ENCODE results near the gene C12orf42.

The C12orf42 gene

GRCh38 chr12:103348935-103349334 is 146.8 kb downstream of the C12orf42 start:
- TF ChIP-seq CTCF (IDR thresholded peaks at IDR 0.05; ENCODE audit: insufficient read depth, missing control alignments) = no peak

GRCh38 chr12:103336940-103337339 is 158.8 kb downstream of the C12orf42 start:
- no peak for TF ChIP-seq CTCF (IDR thresholded peaks at IDR 0.05; ENCODE audit: insufficient read depth, missing control alignments)
- DNase-seq (ENCODE audit: insufficient read length, low spot score) (no peak), FAIRE-seq (no peak)

More at GRCh38 chr12:103348935-103349334, 146.8 kb downstream of the C12orf42 start:
- DNase-seq (ENCODE audit: insufficient read length, low spot score) (no peak), FAIRE-seq (no peak)

- FAIRE-seq = no peak
- no peak for DNase-seq (ENCODE audit: insufficient read length, low spot score)
- TF ChIP-seq CTCF (IDR thresholded peaks at IDR 0.05; ENCODE audit: insufficient read depth, missing control alignments) = no peak
Measured at GRCh38 chr12:103334466-103334865, 161.3 kb downstream of the C12orf42 start.

GRCh38 chr12:103333676-103334075 is 162.1 kb downstream of the C12orf42 start:
- no peak for TF ChIP-seq CTCF (IDR thresholded peaks at IDR 0.05; ENCODE audit: insufficient read depth, missing control alignments)
- no peak for FAIRE-seq
- no peak for DNase-seq (ENCODE audit: insufficient read length, low spot score)

- no peak for FAIRE-seq
- no peak for TF ChIP-seq CTCF (IDR thresholded peaks at IDR 0.05; ENCODE audit: insufficient read depth, missing control alignments)
- no peak for DNase-seq (ENCODE audit: insufficient read length, low spot score)
Measured at GRCh38 chr12:103331643-103332042, 164.1 kb downstream of the C12orf42 start.

- no peak for TF ChIP-seq CTCF (IDR thresholded peaks at IDR 0.05; ENCODE audit: insufficient read depth, missing control alignments)
- no peak for FAIRE-seq
- DNase-seq (ENCODE audit: insufficient read length, low spot score) = no peak
Measured at GRCh38 chr12:103330672-103331071, 165.1 kb downstream of the C12orf42 start.

GRCh38 chr12:103327676-103328075 is 168.1 kb downstream of the C12orf42 start:
- no peak for FAIRE-seq
- DNase-seq (ENCODE audit: insufficient read length, low spot score) = no peak

More at GRCh38 chr12:103327676-103328075, 168.1 kb downstream of the C12orf42 start:
- TF ChIP-seq CTCF (IDR thresholded peaks at IDR 0.05; ENCODE audit: insufficient read depth, missing control alignments) = no peak
